Keratinocyte (primary cell): ENCODE data around the gene ARHGAP8.

Experiments
- EZH2 ChIP-seq: IDR thresholded peaks from one replicate; pipeline ENCODE4 v1.6.1; 2012; ENCODE audit warnings: inconsistent platforms, mild to moderate bottlenecking, low read length, moderate library complexity
- TF ChIP-seq, protein P1 (sequence below), 3 experiments: IDR thresholded peaks in 1 of 3; conservative IDR thresholded peaks in 1 of 3; optimal IDR thresholded peaks in 1 of 3; 2 replicates in 2 of 3; 3 replicates in 1 of 3; pipeline versions ENCODE3 to v1.5.1; 2011; ENCODE audit warnings: low read length in 3 of 3, mild to moderate bottlenecking in 3 of 3, moderate library complexity in 2 of 3, control low read depth in 1 of 3, inconsistent platforms in 1 of 3; ENCODE audit not compliant: insufficient read depth in 2 of 3; ENCODE audit errors: extremely low read depth in 1 of 3

DNA sequence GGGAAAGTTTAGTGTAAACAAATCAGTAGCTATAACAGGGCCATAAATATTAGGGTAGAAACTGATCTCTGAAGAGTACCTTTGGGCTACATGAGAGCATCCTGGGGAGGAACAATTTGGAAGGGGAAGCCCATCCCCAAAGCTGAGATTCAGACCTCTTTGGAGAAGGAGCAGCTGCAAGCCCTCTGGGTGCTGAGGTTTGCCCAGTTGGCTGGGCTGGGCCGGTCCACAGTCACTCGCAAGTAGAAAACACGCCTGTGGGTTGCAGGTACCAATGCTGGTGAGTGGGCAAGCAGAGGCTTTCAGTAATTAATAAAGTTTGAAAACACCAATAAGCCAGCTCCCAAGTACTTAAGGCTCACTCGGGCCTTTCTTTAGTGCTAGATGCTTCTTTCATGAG, 124.5 kb downstream of the ARHGAP8 start:
- TF ChIP-seq, protein P1, sequence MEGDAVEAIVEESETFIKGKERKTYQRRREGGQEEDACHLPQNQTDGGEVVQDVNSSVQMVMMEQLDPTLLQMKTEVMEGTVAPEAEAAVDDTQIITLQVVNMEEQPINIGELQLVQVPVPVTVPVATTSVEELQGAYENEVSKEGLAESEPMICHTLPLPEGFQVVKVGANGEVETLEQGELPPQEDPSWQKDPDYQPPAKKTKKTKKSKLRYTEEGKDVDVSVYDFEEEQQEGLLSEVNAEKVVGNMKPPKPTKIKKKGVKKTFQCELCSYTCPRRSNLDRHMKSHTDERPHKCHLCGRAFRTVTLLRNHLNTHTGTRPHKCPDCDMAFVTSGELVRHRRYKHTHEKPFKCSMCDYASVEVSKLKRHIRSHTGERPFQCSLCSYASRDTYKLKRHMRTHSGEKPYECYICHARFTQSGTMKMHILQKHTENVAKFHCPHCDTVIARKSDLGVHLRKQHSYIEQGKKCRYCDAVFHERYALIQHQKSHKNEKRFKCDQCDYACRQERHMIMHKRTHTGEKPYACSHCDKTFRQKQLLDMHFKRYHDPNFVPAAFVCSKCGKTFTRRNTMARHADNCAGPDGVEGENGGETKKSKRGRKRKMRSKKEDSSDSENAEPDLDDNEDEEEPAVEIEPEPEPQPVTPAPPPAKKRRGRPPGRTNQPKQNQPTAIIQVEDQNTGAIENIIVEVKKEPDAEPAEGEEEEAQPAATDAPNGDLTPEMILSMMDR (optimal IDR thresholded peaks at IDR 0.05 in 1 of 3, IDR thresholded peaks at IDR 0.05 in 1 of 3, conservative IDR thresholded peaks at IDR 0.05 in 1 of 3; ENCODE audit: extremely low read depth in 1 of 3, insufficient read depth in 2 of 3, low read length in 3 of 3) = no peak
- no peak for TF ChIP-seq EZH2
